ENCODE measurements around the gene AGT.
"Not testable (repeated sequence)": the region's sequence is repeated elsewhere in the genome, so short reads cannot be mapped to it uniquely, and the experiment has no call there.

AGT gene

DNA sequence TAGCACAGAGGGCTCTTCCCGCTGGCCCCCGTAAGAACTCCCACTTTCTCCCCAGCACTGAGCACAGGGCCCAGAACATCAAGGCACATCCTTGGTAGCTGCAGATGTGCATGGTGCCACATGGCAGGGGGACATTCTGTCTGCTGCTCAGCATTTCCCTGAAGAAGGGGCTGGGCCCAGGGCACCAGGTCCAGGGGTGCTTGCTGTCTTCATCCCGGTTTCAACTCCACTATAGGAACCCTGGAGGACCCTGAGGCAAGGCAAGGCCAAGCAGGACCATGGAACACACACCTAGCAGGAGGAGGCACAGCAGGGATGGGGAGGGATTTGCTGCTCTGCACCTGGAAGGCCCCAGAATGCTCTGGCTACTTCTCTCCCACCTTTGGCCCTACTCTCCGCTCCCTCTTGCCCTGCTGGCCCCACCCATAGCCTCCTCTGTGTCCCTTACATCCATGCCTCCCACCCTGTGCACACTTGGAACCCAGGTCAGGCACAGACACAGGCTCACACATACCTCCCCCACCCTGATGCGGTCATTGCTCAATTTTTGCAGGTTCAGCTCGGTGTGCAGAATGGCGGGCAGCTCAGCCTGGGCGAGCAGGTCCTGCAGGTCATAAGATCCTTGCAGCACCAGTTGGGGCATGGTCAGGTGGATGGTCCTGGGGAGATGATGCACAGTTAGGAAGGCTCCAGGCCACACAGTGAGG lies 10.1 kb downstream of the AGT start:
- no peak for DNase-seq (ENCODE audit: extremely low spot score)
- TF ChIP-seq SP1 (IDR thresholded peaks at IDR 0.05) (no peak), ARNT (IDR thresholded peaks at IDR 0.05) (no peak), NFRKB (IDR thresholded peaks at IDR 0.05) (no peak), SUZ12 (IDR thresholded peaks at IDR 0.05) (no peak), FOXA1 (IDR thresholded peaks at IDR 0.05) (no peak), FOXM1 (IDR thresholded peaks at IDR 0.05; ENCODE audit: borderline replicate concordance) (no peak), HDGF (IDR thresholded peaks at IDR 0.05; ENCODE audit: borderline replicate concordance) (no peak), L3MBTL2 (conservative IDR thresholded peaks at IDR 0.05) (no peak), ZNF384 (IDR thresholded peaks at IDR 0.05) (no peak), ELF4 (IDR thresholded peaks at IDR 0.05) (no peak), FOXK2 (IDR thresholded peaks at IDR 0.05) (no peak), TARDBP (IDR thresholded peaks at IDR 0.05) (no peak), CTBP1 (IDR thresholded peaks at IDR 0.05; ENCODE audit: borderline replicate concordance) (no peak), LEF1 (IDR thresholded peaks at IDR 0.05; ENCODE audit: borderline replicate concordance) (no peak), BHLHE40 (IDR thresholded peaks at IDR 0.05; ENCODE audit: borderline replicate concordance) (no peak)
- TF ChIP-seq, protein P1, sequence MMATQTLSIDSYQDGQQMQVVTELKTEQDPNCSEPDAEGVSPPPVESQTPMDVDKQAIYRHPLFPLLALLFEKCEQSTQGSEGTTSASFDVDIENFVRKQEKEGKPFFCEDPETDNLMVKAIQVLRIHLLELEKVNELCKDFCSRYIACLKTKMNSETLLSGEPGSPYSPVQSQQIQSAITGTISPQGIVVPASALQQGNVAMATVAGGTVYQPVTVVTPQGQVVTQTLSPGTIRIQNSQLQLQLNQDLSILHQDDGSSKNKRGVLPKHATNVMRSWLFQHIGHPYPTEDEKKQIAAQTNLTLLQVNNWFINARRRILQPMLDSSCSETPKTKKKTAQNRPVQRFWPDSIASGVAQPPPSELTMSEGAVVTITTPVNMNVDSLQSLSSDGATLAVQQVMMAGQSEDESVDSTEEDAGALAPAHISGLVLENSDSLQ (IDR thresholded peaks at IDR 0.05): no peak
- CTCF ChIA-PET: no interaction called here
- POLR2A ChIA-PET: no interaction called here

DNA sequence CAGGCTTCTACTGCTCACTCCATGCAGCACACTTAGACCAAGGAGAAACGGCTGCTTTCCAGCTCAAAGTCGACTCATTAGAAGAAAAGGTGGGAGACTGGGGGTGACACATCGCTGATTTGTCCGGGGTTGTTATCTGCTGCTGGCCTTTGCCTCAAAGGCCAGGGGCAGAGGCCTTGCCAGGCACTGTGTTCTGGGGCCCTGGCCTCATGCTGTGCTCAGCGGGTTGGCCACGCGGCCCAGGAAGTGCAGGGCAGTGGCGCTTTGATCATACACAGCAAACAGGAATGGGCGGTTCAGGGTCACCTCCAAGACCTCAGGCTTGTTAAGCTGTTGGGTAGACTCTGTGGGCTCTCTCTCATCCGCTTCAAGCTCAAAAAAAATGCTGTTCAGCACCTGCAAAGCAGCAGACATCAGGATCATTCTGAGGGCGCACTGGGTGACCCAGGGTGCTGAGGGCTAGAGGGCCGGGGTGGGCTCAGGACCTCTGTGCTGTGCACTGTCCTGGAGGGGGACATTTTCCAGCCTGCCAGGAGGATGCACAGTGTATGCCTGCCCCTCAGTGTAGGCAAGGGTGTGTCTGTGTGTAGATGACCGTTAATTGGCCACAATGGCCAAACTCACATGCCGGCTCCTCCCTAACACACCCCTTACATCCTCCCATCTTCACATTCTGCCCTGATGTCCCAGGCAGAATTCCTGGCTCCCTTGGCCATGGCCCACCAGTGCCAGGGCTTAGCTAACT lies 10.8 kb downstream of the AGT start:
- ChIA-PET CTCF (no interaction called here), POLR2A (no interaction called here)
- no peak for DNase-seq (ENCODE audit: extremely low spot score)
- peak; percentile 29; the same call in 1 of the 2 replicates for TF ChIP-seq L3MBTL2 (conservative IDR thresholded peaks at IDR 0.05)
- 0 out of 2 replicates have a peak, but pooled peaks have one; percentile 50 for TF ChIP-seq HDGF (IDR thresholded peaks at IDR 0.05; ENCODE audit: borderline replicate concordance)
- no peak for TF ChIP-seq FOXM1 (IDR thresholded peaks at IDR 0.05; ENCODE audit: borderline replicate concordance)
- no peak for TF ChIP-seq FOXA1 (IDR thresholded peaks at IDR 0.05)

DNA sequence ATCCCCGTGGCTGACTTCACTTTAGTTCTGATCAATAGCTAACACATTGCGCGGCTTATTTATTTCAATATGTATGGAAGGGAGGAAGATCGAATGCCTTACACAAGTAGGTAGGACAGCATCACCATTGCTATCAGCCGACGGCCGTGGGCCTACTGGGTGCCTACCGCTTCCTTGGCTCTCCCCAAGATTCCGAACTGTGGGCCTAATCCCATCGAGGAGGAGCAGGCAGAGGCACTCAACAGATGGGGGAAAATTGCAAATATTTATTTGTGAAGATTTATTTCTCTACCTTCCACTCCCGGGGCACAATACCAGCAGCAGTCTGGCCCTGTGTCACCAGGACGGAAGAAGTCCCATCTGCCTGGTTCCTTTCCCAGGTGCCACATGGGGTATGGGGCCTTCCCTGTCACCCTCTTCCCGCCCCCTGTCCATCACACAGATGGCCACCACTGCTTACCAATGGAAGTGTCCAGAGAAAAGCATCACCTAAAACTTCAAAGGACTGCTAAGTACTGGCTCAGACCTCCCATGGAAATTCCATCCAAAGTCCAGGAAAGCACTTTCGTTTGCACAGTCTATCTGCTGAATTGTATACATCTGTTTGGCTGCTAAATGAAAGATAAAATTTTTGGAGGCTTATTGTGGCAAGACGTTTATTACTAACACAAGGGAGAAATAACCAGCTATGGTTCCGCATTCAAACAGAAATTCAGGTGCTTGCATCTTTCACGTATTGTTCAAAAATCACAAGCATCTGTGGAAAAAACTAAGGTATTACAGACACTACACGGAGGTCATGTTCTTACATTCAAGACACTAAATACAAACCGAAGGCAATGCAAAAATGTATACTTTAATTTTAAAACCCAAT lies 11.8 kb downstream of the AGT start:
- no peak for DNase-seq (ENCODE audit: extremely low spot score)
- TF ChIP-seq ELF4 (IDR thresholded peaks at IDR 0.05): no peak
- TF ChIP-seq, protein P1 (IDR thresholded peaks at IDR 0.05): peak; percentile 90
- ChIA-PET POLR2A (no interaction called here), CTCF (no interaction called here)

DNA sequence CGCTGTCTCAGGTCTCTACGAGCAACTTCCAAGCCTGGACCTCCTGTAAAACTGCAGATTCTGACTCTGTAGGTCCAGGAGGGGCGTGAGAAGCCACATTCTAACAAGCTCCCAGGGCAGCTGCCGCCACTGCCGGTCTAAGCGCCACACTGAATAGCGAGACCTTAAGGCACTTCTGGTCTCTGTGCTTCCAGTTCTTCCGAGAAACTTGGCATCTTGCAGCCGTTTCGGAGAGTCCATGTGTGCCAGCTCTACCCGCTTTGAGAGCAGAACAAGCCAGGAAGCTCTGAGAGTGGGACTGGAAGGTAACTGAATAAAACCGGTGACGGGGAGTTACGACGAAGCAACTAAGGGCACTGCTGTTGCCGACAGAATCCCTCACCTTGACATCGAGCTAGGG lies 12.5 kb downstream of the AGT start:
- CTCF ChIA-PET: no interaction called here
- TF ChIP-seq FOXM1 (IDR thresholded peaks at IDR 0.05; ENCODE audit: borderline replicate concordance): no peak
- TF ChIP-seq HDGF (IDR thresholded peaks at IDR 0.05; ENCODE audit: borderline replicate concordance): no peak
- TF ChIP-seq TARDBP (IDR thresholded peaks at IDR 0.05): no peak
- no peak for TF ChIP-seq L3MBTL2 (conservative IDR thresholded peaks at IDR 0.05)
- TF ChIP-seq, protein P1 (IDR thresholded peaks at IDR 0.05): no peak
- TF ChIP-seq FOXK2 (IDR thresholded peaks at IDR 0.05): no peak
- no peak for TF ChIP-seq ARNT (IDR thresholded peaks at IDR 0.05)
- TF ChIP-seq SP1 (IDR thresholded peaks at IDR 0.05): no peak
- no peak for TF ChIP-seq NFRKB (IDR thresholded peaks at IDR 0.05)
- TF ChIP-seq BHLHE40 (IDR thresholded peaks at IDR 0.05; ENCODE audit: borderline replicate concordance): no peak
- TF ChIP-seq CTBP1 (IDR thresholded peaks at IDR 0.05; ENCODE audit: borderline replicate concordance): no peak
- TF ChIP-seq LEF1 (IDR thresholded peaks at IDR 0.05; ENCODE audit: borderline replicate concordance): no peak
- no peak for TF ChIP-seq ELF4 (IDR thresholded peaks at IDR 0.05)
- no peak for TF ChIP-seq FOXA1 (IDR thresholded peaks at IDR 0.05)
- no peak for TF ChIP-seq SUZ12 (IDR thresholded peaks at IDR 0.05)
- TF ChIP-seq ZNF384 (IDR thresholded peaks at IDR 0.05): no peak
- POLR2A ChIA-PET: no interaction called here
- no peak for DNase-seq (ENCODE audit: extremely low spot score)

DNA sequence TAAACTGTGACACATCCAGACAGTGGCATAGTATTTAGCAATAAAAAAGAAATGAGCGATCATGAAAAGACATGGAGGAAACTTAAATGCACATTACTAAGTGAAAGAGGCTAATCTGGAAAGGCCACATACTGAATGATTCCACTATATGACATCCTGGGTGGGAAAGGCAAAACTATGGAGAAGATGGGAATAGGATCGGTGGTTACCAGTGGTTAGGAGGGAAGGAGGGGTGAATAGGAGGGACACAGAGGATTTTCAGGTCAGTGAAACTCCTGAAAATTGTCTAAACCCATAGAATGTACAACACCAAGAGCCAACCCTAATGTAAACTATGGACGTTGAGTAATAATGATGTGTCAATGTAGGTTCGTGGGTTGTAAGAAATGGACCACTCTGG lies 13.8 kb downstream of the AGT start:
- TF ChIP-seq SP1 (IDR thresholded peaks at IDR 0.05) (no peak), HDGF (IDR thresholded peaks at IDR 0.05; ENCODE audit: borderline replicate concordance) (no peak)
- ChIA-PET CTCF (no interaction called here), POLR2A (no interaction called here)
- no peak for DNase-seq (ENCODE audit: extremely low spot score)

DNA sequence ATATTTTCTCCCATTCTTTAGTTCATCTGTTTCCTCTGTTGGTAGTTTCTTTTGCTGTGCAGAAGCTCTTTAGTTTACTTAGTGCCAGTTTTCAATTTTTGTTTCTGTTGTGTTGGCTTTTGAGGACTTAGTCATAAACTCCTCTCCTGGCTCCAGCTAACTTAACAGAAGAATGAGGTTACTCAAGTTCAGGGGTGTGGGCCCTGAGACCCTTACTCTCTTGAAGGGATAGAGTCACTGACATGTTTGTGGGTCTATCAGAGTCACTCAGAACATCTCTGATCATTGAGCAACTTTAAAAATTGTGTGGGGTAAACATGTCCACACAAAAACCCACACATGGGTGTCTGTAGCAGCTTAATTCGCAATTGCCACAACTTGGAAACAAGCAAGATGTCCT lies 14.2 kb downstream of the AGT start:
- TF ChIP-seq ARNT (IDR thresholded peaks at IDR 0.05) (no peak), LEF1 (IDR thresholded peaks at IDR 0.05; ENCODE audit: borderline replicate concordance) (no peak), CTBP1 (IDR thresholded peaks at IDR 0.05; ENCODE audit: borderline replicate concordance) (no peak), BHLHE40 (IDR thresholded peaks at IDR 0.05; ENCODE audit: borderline replicate concordance) (no peak), NFRKB (IDR thresholded peaks at IDR 0.05) (no peak)
- TF ChIP-seq, protein P1 (IDR thresholded peaks at IDR 0.05): no peak

DNA sequence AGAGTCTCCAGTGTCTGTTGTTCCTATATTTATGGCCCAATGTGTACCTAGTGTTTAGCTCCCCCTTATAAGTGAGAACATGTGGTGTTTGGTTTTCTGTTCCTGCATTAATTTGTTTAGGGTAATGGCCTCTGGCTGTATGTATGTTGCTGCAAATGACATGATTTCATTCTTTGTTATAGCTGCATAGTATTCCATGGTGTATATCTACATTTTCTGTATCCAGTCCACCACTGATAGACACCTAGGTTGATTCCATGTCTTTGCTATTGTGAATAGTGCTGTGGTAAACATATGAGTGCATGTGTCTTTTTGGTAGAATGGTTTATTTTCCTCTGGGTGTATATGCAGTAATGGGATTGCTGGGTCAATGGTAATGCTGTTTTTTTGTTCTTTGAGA lies 15.0 kb downstream of the AGT start:
- CTCF ChIA-PET; DNase-seq (ENCODE audit: extremely low spot score); POLR2A ChIA-PET: not testable (repeated sequence)

More for the DNA sequence above, 14.2 kb downstream of the AGT start:
- DNase-seq (ENCODE audit: extremely low spot score): no peak
- ChIA-PET CTCF (no interaction called here), POLR2A (no interaction called here)

All from HEK293T (cell line).